Frontal cortex (tissue), 4 donors: ENCODE data around the gene LLCFC1. TPM values are rescaled to one million over a fixed set of nuclear protein-coding genes. Genes with fewer than 3 reads are reported as not detected.

Experiments
- DNase-seq, 2 donors: peaks; one replicate each; pipeline ENCODE4 v3.0.0; 2012; ENCODE audit warnings: low spot score in 2 of 2
- FAIRE-seq: peaks from 2 replicates; lab custom pipeline; 2012; peaks lifted over from hg19 to GRCh38; lab: Jason Lieb, UNC
- total RNA-seq: library from RNA; depleted of rRNA; stranded (reverse); fragments of >200 nt; gene quantifications from one replicate; pipeline ENCODE4 v1.2.3, GENCODE V29; 2014
- donor health status: control.
- donor health status: control.
- donor health status: control.

The LLCFC1 gene
- total RNA-seq, 1 donor from 2014 or later = not detected

GRCh38 chr7:142935941-142936565 lies 3.2 kb upstream of the LLCFC1 start:
- DNase-seq (no peak), FAIRE-seq (no peak)

- FAIRE-seq (no peak), DNase-seq (no peak)
Observed at GRCh38 chr7:142938611-142939010, 673 bp upstream of the LLCFC1 start.

GRCh38 chr7:142940966-142941535 lies 1.8 kb downstream of the LLCFC1 start:
- DNase-seq (no peak), FAIRE-seq (no peak)

GRCh38 chr7:142941541-142941940 lies 2.3 kb downstream of the LLCFC1 start:
- FAIRE-seq = no peak
- no peak for DNase-seq

GRCh38 chr7:142942746-142943145 lies 3.5 kb downstream of the LLCFC1 start:
- no peak for DNase-seq
- no peak for FAIRE-seq

GRCh38 chr7:142943706-142944268 lies 4.5 kb downstream of the LLCFC1 start:
- FAIRE-seq (no peak), DNase-seq (no peak)

GRCh38 chr7:142945001-142945400 lies 5.7 kb downstream of the LLCFC1 start:
- DNase-seq = no peak
- no peak for FAIRE-seq

GRCh38 chr7:142948603-142949002 lies 9.3 kb downstream of the LLCFC1 start:
- DNase-seq (no peak), FAIRE-seq (no peak)

GRCh38 chr7:142950235-142950634 lies 11.0 kb downstream of the LLCFC1 start:
- FAIRE-seq = no peak
- DNase-seq = no peak

- no peak for FAIRE-seq
- DNase-seq = no peak
Observed at GRCh38 chr7:142954680-142955268, 15.5 kb downstream of the LLCFC1 start.

GRCh38 chr7:142956951-142957623 lies 17.8 kb downstream of the LLCFC1 start:
- DNase-seq (no peak), FAIRE-seq (no peak)

GRCh38 chr7:142957723-142958122 lies 18.4 kb downstream of the LLCFC1 start:
- DNase-seq = no peak
- no peak for FAIRE-seq

- no peak for FAIRE-seq
- DNase-seq = no peak
Observed at GRCh38 chr7:142959202-142959601, 19.9 kb downstream of the LLCFC1 start.

- FAIRE-seq (no peak), DNase-seq (no peak)
Observed at GRCh38 chr7:142960955-142961512, 21.8 kb downstream of the LLCFC1 start.

- no peak for FAIRE-seq
- DNase-seq = no peak
Observed at GRCh38 chr7:142961595-142961972, 22.3 kb downstream of the LLCFC1 start.

GRCh38 chr7:142961973-142962926 lies 23.0 kb downstream of the LLCFC1 start, which contains the start of gene KEL:
KEL (minus strand) TSS chr7:142962363; CDS start chr7:142962206, 157 bp downstream.
- DNase-seq (no peak), FAIRE-seq (no peak)

- FAIRE-seq (no peak), DNase-seq (no peak)
Observed at GRCh38 chr7:142962991-142963390, 23.7 kb downstream of the LLCFC1 start.

GRCh38 chr7:142963993-142964392 lies 24.7 kb downstream of the LLCFC1 start:
- DNase-seq (no peak), FAIRE-seq (no peak)

GRCh38 chr7:142964502-142965246 lies 25.4 kb downstream of the LLCFC1 start:
- FAIRE-seq = no peak
- no peak for DNase-seq
